HCT116 (cell line): ENCODE data around the gene CREBBP.

Source experiments
- CTCF ChIP-seq, 3 experiments: fragments of 200-600 bp in 1 of 3; sonication (generic) in 1 of 3; IDR thresholded peaks in 2 of 3; conservative IDR thresholded peaks in 1 of 3; 2 replicates each; pipeline ENCODE4 v1.5.1; 2012 to 2017; ENCODE audit warnings: low read depth in 2 of 3, low read length in 2 of 3, antibody characterized with exemption in 1 of 3, borderline replicate concordance in 1 of 3, control low read depth in 1 of 3, mild to moderate bottlenecking in 1 of 3, mixed read lengths in 1 of 3, mixed run types in 1 of 3, moderate library complexity in 1 of 3; ENCODE audit not compliant: insufficient read depth in 1 of 3
- EGR1 ChIP-seq: IDR thresholded peaks from 2 replicates; pipeline ENCODE4 v1.6.1; 2012; ENCODE audit warnings: low read depth
- POLR2A ChIP-seq: IDR thresholded peaks from 2 replicates; pipeline ENCODE4 v1.7.0; 2011; ENCODE audit warnings: borderline replicate concordance; ENCODE audit not compliant: insufficient read depth, insufficient read length; ENCODE audit errors: extremely low read depth
- RAD21 ChIP-seq: IDR thresholded peaks from 2 replicates; pipeline ENCODE4 v1.6.1; 2012; ENCODE audit warnings: low read depth, mild to moderate bottlenecking

GRCh38 chr16:3807425-3808123 lies 72.9 kb downstream of the CREBBP start:
- TF ChIP-seq RAD21 (no peak), CTCF (IDR thresholded peaks at IDR 0.05 in 2 of 3, conservative IDR thresholded peaks at IDR 0.05 in 1 of 3; ENCODE audit: borderline replicate concordance in 1 of 3, insufficient read depth in 1 of 3, low read depth in 2 of 3, low read length in 2 of 3) (no peak), EGR1 (no peak), POLR2A (no peak)
